ENCODE results near the gene TMED4. TPM values are rescaled to one million over a fixed set of nuclear protein-coding genes. Genes with fewer than 3 reads are reported as not detected.

Gene TMED4
- total and polyA plus RNA-seq, 10 of the 15 experiments (the other 5 are each of a cell fraction or from before 2014, with no cell fraction given): 20.8 to 71.3 (median 51.0) TPM

DNA sequence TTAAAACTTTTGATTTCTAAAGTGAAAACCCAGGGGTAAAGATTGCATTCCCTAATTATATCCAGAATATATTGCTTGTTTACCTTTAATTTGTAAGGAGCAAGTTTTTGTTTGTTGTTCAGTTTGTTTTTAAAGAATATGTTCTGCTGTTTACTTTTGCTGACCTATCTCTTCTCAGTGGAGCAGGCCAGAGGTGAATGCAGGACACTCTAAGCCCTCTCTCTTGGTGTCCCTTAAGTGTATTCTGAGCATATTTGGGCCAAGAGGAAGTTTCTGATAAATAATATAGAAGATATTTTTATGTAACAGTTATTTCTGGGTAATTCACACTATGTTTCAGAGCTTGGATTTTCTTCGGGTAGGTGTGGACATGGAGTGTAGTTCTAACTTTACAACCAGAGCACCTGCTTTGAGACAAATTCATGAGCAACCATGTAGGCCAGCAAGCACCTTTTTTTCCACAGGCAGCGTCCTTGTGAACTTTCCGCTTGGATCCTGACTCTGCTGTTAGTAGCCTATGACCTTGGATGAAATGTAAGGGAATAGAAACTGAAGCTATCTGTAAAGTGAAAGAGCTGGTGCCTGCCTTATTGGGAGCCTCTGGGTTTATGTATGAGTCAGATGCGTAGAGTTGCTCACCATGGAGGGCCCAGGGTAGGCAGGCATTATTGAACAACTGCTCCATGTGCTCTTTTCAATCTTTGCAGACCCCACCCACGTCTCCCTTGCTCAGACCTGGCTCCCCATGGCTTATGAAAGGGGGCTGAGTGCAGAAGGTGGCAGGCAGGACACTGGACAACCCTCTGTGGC is 40.5 kb upstream of the TMED4 start:
- DNase-seq (ENCODE audit: low read depth, low spot score): no peak
- peaks cover 16 to 26% of the 10 kb centered on the region in 2 experiments; a peak in 3 of 4 replicates for H3K36me3 ChIP-seq (ENCODE audit: control insufficient read depth in 2 of 2, insufficient read depth in 2 of 2, low read length in 1 of 2)
- peak; percentile 62 for FAIRE-seq
- H3K4me2 ChIP-seq (ENCODE audit: control insufficient read depth, insufficient read depth): peak overlapping the region; percentile 95
- peak; percentile 91 for ATAC-seq
- BruUV-seq (replicated peaks): no TSS peak
- peak overlapping the region; percentile 44 for H3K4me3 ChIP-seq
- in situ Hi-C loops (cut with MboI): no loop called here
- ChIA-PET POLR2A (interaction anchor here (0.6 to 3.7 kb wide), 8 partner anchors 9 to 263 kb away, joined by 3 to 35 read pairs (median 5); partner anchors contain the start of genes OGDH and PURB), CTCF (interaction anchor here (0.5 to 1.2 kb wide), 5 partner anchors 11 to 298 kb away, joined by 3 to 5 read pairs (median 4); no protein-coding TSS in a partner anchor), SMC1A (ENCODE audit: uncharacterized antibody, unreplicated experiment) (interaction anchor here (1.0 to 6.2 kb wide), 6 partner anchors 15 to 235 kb away, joined by 3 to 106 read pairs (median 4); partner anchors contain the start of gene OGDH), RAD21 (ENCODE audit: unreplicated experiment) (interaction anchor here (0.6 to 10.1 kb wide), 5 partner anchors 12 to 222 kb away, joined by 3 to 130 read pairs (median 3); partner anchors contain the start of gene OGDH)
- H3K79me2 ChIP-seq (ENCODE audit: control insufficient read depth, insufficient read depth, low read length): peaks cover 75% of the 10 kb centered on the region
- H3K4me1 ChIP-seq (ENCODE audit: control insufficient read depth, insufficient read depth, low read length): peaks cover 49% of the 10 kb centered on the region
- 6% methylated on average over 5 of the region's 5 CpGs for WGBS (ENCODE audit: insufficient coverage, insufficient replicate concordance, low lambda C conversion rate, missing lambda C conversion rate)
- intact Hi-C loops (cut with micrococcal nuclease; ENCODE audit: unreplicated experiment): no loop called here
- H3K9me3 ChIP-seq (replicated peaks; ENCODE audit: control insufficient read depth, insufficient read depth, low read length): no peaks in the 10 kb centered on the region
- H4K20me1 ChIP-seq (ENCODE audit: control insufficient read depth, insufficient read depth): no peaks in the 10 kb centered on the region; the same call in 1 of the 2 replicates
- peak overlapping the region; percentile 90 for H3K27ac ChIP-seq (ENCODE audit: control insufficient read depth, insufficient read depth)
- peak overlapping the region; percentile 63 for H2AFZ ChIP-seq (ENCODE audit: control insufficient read depth, low read depth, low read length)
- no peaks in the 10 kb centered on the region for H3K27me3 ChIP-seq (replicated peaks in 1 of 2; ENCODE audit: control insufficient read depth in 2 of 2, insufficient read depth in 2 of 2, low read length in 1 of 2)
- peak overlapping the region; percentile 70 for H3K9ac ChIP-seq (ENCODE audit: control insufficient read depth, insufficient read depth, low read length)
- TF ChIP-seq, protein P1, sequence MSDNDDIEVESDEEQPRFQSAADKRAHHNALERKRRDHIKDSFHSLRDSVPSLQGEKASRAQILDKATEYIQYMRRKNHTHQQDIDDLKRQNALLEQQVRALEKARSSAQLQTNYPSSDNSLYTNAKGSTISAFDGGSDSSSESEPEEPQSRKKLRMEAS (IDR thresholded peaks at IDR 0.05; ENCODE audit: low read depth, low read length): no peak
- TF ChIP-seq RFX5 (IDR thresholded peaks at IDR 0.05; ENCODE audit: low read depth, low read length): no peak
- TF ChIP-seq, protein P2, sequence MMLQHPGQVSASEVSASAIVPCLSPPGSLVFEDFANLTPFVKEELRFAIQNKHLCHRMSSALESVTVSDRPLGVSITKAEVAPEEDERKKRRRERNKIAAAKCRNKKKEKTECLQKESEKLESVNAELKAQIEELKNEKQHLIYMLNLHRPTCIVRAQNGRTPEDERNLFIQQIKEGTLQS (IDR thresholded peaks at IDR 0.05; ENCODE audit: borderline replicate concordance, extremely low read depth, low read depth, low read length): no peak
- no peak for TF ChIP-seq FOXK2 (IDR thresholded peaks at IDR 0.05)
- no peak for TF ChIP-seq ZNF274 (IDR thresholded peaks at IDR 0.05; ENCODE audit: insufficient read depth, insufficient read length)
- TF ChIP-seq WRNIP1 (IDR thresholded peaks at IDR 0.05; ENCODE audit: borderline replicate concordance, low read depth, low read length): no peak
- no peak for TF ChIP-seq SREBF1 (IDR thresholded peaks at IDR 0.05; ENCODE audit: low read length)
- TF ChIP-seq BACH1 (IDR thresholded peaks at IDR 0.05; ENCODE audit: borderline replicate concordance): no peak
- no peak for TF ChIP-seq SP1 (IDR thresholded peaks at IDR 0.05; ENCODE audit: low read depth, low read length)
- TF ChIP-seq, protein P3, sequence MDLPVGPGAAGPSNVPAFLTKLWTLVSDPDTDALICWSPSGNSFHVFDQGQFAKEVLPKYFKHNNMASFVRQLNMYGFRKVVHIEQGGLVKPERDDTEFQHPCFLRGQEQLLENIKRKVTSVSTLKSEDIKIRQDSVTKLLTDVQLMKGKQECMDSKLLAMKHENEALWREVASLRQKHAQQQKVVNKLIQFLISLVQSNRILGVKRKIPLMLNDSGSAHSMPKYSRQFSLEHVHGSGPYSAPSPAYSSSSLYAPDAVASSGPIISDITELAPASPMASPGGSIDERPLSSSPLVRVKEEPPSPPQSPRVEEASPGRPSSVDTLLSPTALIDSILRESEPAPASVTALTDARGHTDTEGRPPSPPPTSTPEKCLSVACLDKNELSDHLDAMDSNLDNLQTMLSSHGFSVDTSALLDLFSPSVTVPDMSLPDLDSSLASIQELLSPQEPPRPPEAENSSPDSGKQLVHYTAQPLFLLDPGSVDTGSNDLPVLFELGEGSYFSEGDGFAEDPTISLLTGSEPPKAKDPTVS (IDR thresholded peaks at IDR 0.05; ENCODE audit: low read depth, low read length): no peak
- TF ChIP-seq, protein P4, sequence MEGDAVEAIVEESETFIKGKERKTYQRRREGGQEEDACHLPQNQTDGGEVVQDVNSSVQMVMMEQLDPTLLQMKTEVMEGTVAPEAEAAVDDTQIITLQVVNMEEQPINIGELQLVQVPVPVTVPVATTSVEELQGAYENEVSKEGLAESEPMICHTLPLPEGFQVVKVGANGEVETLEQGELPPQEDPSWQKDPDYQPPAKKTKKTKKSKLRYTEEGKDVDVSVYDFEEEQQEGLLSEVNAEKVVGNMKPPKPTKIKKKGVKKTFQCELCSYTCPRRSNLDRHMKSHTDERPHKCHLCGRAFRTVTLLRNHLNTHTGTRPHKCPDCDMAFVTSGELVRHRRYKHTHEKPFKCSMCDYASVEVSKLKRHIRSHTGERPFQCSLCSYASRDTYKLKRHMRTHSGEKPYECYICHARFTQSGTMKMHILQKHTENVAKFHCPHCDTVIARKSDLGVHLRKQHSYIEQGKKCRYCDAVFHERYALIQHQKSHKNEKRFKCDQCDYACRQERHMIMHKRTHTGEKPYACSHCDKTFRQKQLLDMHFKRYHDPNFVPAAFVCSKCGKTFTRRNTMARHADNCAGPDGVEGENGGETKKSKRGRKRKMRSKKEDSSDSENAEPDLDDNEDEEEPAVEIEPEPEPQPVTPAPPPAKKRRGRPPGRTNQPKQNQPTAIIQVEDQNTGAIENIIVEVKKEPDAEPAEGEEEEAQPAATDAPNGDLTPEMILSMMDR (IDR thresholded peaks at IDR 0.05 in 2 of 3, conservative IDR thresholded peaks at IDR 0.05 in 1 of 3; ENCODE audit: control insufficient read depth in 2 of 3, extremely low read depth in 1 of 3, insufficient read depth in 1 of 3, low read depth in 3 of 3, low read length in 3 of 3): no peak
- TF ChIP-seq PML (IDR thresholded peaks at IDR 0.05; ENCODE audit: low read length): 0 out of 2 replicates have a peak, but pooled peaks have one; percentile 18
- TF ChIP-seq EED (IDR thresholded peaks at IDR 0.05; ENCODE audit: low read depth): peak; percentile 84
- TF ChIP-seq MEF2A (IDR thresholded peaks at IDR 0.05; ENCODE audit: insufficient read depth, low read depth, low read length): no peak
- no peak for TF ChIP-seq JUND (IDR thresholded peaks at IDR 0.05; ENCODE audit: low read depth, low read length)
- TF ChIP-seq HDGF (IDR thresholded peaks at IDR 0.05): peak; percentile 64; the same call in 1 of the 2 replicates
- no peak for TF ChIP-seq ETV6 (conservative IDR thresholded peaks at IDR 0.05 in 1 of 2, IDR thresholded peaks at IDR 0.05 in 1 of 2; ENCODE audit: borderline replicate concordance in 1 of 2, low read depth in 1 of 2)
- peak; percentile 19; the same call in 1 of the 2 replicates for TF ChIP-seq NBN (IDR thresholded peaks at IDR 0.05)
